ENCODE results near the gene MLH3.

MLH3 gene

GRCh38 chr14:75013290-75013689 lies 38.0 kb downstream of the MLH3 start:
- Histone ChIP-seq H3K4me1 (no peaks in the 10 kb centered on the region), H3K27me3 (no peaks in the 10 kb centered on the region), H3K36me3 (peaks cover 77% of the 10 kb centered on the region), H3K4me3 (ENCODE audit: low read depth, low read length) (no peak overlapping the region), H3K9me3 (no peaks in the 10 kb centered on the region)
- no peak for DNase-seq
- TF ChIP-seq CTCF (IDR thresholded peaks at IDR 0.05; ENCODE audit: low read depth, low read length), result no peak

- H3K36me3 ChIP-seq, result peaks cover 78% of the 10 kb centered on the region
- no peaks in the 10 kb centered on the region for H3K27me3 ChIP-seq
- no peaks in the 10 kb centered on the region for H3K9me3 ChIP-seq
- no peak overlapping the region for H3K4me3 ChIP-seq (ENCODE audit: low read depth, low read length)
- no peak for DNase-seq
- TF ChIP-seq CTCF (IDR thresholded peaks at IDR 0.05; ENCODE audit: low read depth, low read length), result no peak
- H3K4me1 ChIP-seq, result no peaks in the 10 kb centered on the region
Observed at GRCh38 chr14:75011356-75011994, 39.8 kb downstream of the MLH3 start.

GRCh38 chr14:75010472-75011093 lies 40.7 kb downstream of the MLH3 start:
- no peak for DNase-seq
- TF ChIP-seq CTCF (IDR thresholded peaks at IDR 0.05; ENCODE audit: low read depth, low read length), result no peak
- Histone ChIP-seq H3K4me1 (no peaks in the 10 kb centered on the region), H3K36me3 (peaks cover 78% of the 10 kb centered on the region), H3K9me3 (no peaks in the 10 kb centered on the region), H3K27me3 (no peaks in the 10 kb centered on the region), H3K4me3 (ENCODE audit: low read depth, low read length) (no peak overlapping the region)

- H3K27me3 ChIP-seq, result no peaks in the 10 kb centered on the region
- peaks cover 75% of the 10 kb centered on the region for H3K36me3 ChIP-seq
- H3K4me1 ChIP-seq, result no peaks in the 10 kb centered on the region
- H3K9me3 ChIP-seq, result no peaks in the 10 kb centered on the region
- H3K4me3 ChIP-seq (ENCODE audit: low read depth, low read length), result no peak overlapping the region
- TF ChIP-seq CTCF (IDR thresholded peaks at IDR 0.05; ENCODE audit: low read depth, low read length), result no peak
- no peak for DNase-seq
Observed at GRCh38 chr14:75009176-75009575, 42.1 kb downstream of the MLH3 start.

GRCh38 chr14:75005357-75005756 lies 45.9 kb downstream of the MLH3 start:
- H3K4me1 ChIP-seq, result no peaks in the 10 kb centered on the region
- peaks cover 52% of the 10 kb centered on the region for H3K36me3 ChIP-seq
- no peak for TF ChIP-seq CTCF (IDR thresholded peaks at IDR 0.05; ENCODE audit: low read depth, low read length)
- no peaks in the 10 kb centered on the region for H3K27me3 ChIP-seq
- no peak for DNase-seq
- H3K9me3 ChIP-seq, result no peaks in the 10 kb centered on the region
- H3K4me3 ChIP-seq (ENCODE audit: low read depth, low read length), result no peak overlapping the region

- Histone ChIP-seq H3K4me3 (ENCODE audit: low read depth, low read length) (peak overlapping the region; percentile 97), H3K27me3 (no peaks in the 10 kb centered on the region), H3K36me3 (peaks cover 33% of the 10 kb centered on the region), H3K4me1 (no peaks in the 10 kb centered on the region), H3K9me3 (no peaks in the 10 kb centered on the region)
- DNase-seq, result no peak
- TF ChIP-seq CTCF (IDR thresholded peaks at IDR 0.05; ENCODE audit: low read depth, low read length), result no peak
Observed at GRCh38 chr14:75003250-75004027, 47.8 kb downstream of the MLH3 start.

All from BE2C (cell line).